ENCODE data around the gene ATP1A1. TPM values are rescaled to one million over a fixed set of nuclear protein-coding genes. Genes with fewer than 3 reads are reported as not detected.

ATP1A1 gene
- total and polyA plus RNA-seq, 2 experiments from 2014 or later, result 117 to 202 TPM

DNA sequence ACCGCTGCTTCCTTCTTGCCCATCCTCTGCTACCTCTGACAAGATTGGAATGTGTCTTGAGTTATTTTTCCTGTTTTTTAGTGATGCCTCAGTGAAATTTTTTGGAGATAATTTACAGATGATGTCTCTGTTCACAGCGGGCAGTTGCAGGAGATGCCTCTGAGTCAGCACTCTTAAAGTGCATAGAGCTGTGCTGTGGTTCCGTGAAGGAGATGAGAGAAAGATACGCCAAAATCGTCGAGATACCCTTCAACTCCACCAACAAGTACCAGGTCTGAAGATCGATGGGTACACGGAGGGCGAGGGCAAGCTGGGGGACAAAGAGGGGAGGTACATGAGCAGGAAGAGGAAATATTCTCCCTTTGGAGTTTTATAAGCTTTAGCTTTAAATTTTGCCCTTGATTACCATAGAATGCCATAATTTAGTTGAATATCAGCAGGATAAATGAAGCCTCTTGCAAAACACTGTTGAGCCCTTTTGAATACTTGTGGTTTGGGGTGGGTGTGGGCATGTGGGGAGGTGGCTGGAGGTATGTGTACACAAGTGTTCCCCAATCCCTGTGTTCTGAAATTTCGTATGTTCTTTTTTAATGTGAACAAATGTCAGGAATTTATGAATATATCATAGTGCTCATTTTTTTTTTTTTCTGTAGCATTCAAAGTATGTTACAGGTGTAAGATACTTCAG, 19.8 kb downstream of the ATP1A1 start:
- no peak for TF ChIP-seq CREB1 (CRISPR knock-in tag; IDR thresholded peaks at IDR 0.05; ENCODE audit: low read depth)
- TF ChIP-seq STAT1 (IDR thresholded peaks at IDR 0.05; ENCODE audit: unreplicated experiment), result no peak
- Mint-ChIP-seq H3K27ac (no peak overlapping the region), H3K4me1 (peaks cover 15% of the 10 kb centered on the region; the same call in 2 of the 3 replicates), H3K27me3 (ENCODE audit: insufficient read depth, low read depth, poor library complexity) (peaks cover 2% of the 10 kb centered on the region), H3K36me3 (ENCODE audit: low read depth) (peaks cover 100% of the 10 kb centered on the region), H3K4me3 (no peak overlapping the region), H3K9me3 (no peaks in the 10 kb centered on the region; the same call in 2 of the 3 replicates)
- no peak overlapping the region for H3K4me2 ChIP-seq
- no peaks in the 10 kb centered on the region for H3K27me3 ChIP-seq (ENCODE audit: insufficient read depth)
- ATAC-seq, result no peak
- no peaks in the 10 kb centered on the region for H3F3A ChIP-seq (replicated peaks; ENCODE audit: low read depth)
- peaks cover 3% of the 10 kb centered on the region; the same call in 1 of the 2 replicates for H3K79me2 ChIP-seq (replicated peaks; ENCODE audit: insufficient read depth)
- peaks cover 31% of the 10 kb centered on the region for H4K20me1 ChIP-seq (replicated peaks; ENCODE audit: insufficient read depth)
- no peak for DNase-seq (ENCODE audit: low spot score)
- H3K27ac ChIP-seq (ENCODE audit: low read depth), result no peak overlapping the region
- H3K4me3 ChIP-seq, result no peak overlapping the region
- H3K4me1 ChIP-seq (ENCODE audit: insufficient read depth), result peaks cover 7% of the 10 kb centered on the region
- H2AFZ ChIP-seq, result no peak overlapping the region
- H3K36me3 ChIP-seq (ENCODE audit: insufficient read depth), result peaks cover 92% of the 10 kb centered on the region
- no peaks in the 10 kb centered on the region for H3K9me2 ChIP-seq (ENCODE audit: insufficient read depth)

DNA sequence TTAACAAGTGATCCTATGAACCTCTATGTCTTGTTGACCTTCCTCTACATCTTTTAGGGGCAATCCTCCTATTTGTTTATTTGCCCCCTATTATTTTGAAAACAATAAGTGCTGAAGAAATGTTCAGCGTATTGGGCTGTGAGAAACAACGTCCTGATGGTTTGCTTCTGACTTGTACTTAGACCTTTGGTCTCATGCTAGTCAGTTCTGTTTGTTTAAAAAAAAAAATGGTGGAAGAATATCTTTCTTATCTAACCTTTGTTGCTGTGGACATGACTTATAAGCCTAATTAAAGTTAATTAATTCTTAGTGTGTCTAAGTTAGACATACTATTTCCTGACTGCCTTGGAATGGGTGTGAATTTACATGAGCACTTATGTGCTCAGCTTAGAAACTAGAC, 20.7 kb downstream of the ATP1A1 start:
- peaks cover 89% of the 10 kb centered on the region for H3K36me3 ChIP-seq (ENCODE audit: insufficient read depth)
- H3K4me3 ChIP-seq, result no peak overlapping the region
- DNase-seq (ENCODE audit: low spot score), result no peak
- H3K36me3 Mint-ChIP-seq (ENCODE audit: low read depth), result peaks cover 100% of the 10 kb centered on the region
- H3K9me2 ChIP-seq (ENCODE audit: insufficient read depth), result no peaks in the 10 kb centered on the region
- H3K27me3 Mint-ChIP-seq (ENCODE audit: insufficient read depth, low read depth, poor library complexity), result peaks cover 2% of the 10 kb centered on the region
- H2AFZ ChIP-seq, result no peak overlapping the region
- no peak overlapping the region for H3K4me3 Mint-ChIP-seq
- peaks cover 16% of the 10 kb centered on the region; the same call in 2 of the 3 replicates for H3K4me1 Mint-ChIP-seq
- H3K4me1 ChIP-seq (ENCODE audit: insufficient read depth), result peaks cover 7% of the 10 kb centered on the region
- no peak overlapping the region for H3K4me2 ChIP-seq
- peaks cover 27% of the 10 kb centered on the region for H4K20me1 ChIP-seq (replicated peaks; ENCODE audit: insufficient read depth)
- no peak overlapping the region for H3K27ac Mint-ChIP-seq
- no peaks in the 10 kb centered on the region; the same call in 2 of the 3 replicates for H3K9me3 Mint-ChIP-seq
- no peak for ATAC-seq
- H3F3A ChIP-seq (replicated peaks; ENCODE audit: low read depth), result no peaks in the 10 kb centered on the region
- no peaks in the 10 kb centered on the region for H3K27me3 ChIP-seq (ENCODE audit: insufficient read depth)
- TF ChIP-seq ETS1 (IDR thresholded peaks at IDR 0.05), result no peak
- TF ChIP-seq, protein P1, sequence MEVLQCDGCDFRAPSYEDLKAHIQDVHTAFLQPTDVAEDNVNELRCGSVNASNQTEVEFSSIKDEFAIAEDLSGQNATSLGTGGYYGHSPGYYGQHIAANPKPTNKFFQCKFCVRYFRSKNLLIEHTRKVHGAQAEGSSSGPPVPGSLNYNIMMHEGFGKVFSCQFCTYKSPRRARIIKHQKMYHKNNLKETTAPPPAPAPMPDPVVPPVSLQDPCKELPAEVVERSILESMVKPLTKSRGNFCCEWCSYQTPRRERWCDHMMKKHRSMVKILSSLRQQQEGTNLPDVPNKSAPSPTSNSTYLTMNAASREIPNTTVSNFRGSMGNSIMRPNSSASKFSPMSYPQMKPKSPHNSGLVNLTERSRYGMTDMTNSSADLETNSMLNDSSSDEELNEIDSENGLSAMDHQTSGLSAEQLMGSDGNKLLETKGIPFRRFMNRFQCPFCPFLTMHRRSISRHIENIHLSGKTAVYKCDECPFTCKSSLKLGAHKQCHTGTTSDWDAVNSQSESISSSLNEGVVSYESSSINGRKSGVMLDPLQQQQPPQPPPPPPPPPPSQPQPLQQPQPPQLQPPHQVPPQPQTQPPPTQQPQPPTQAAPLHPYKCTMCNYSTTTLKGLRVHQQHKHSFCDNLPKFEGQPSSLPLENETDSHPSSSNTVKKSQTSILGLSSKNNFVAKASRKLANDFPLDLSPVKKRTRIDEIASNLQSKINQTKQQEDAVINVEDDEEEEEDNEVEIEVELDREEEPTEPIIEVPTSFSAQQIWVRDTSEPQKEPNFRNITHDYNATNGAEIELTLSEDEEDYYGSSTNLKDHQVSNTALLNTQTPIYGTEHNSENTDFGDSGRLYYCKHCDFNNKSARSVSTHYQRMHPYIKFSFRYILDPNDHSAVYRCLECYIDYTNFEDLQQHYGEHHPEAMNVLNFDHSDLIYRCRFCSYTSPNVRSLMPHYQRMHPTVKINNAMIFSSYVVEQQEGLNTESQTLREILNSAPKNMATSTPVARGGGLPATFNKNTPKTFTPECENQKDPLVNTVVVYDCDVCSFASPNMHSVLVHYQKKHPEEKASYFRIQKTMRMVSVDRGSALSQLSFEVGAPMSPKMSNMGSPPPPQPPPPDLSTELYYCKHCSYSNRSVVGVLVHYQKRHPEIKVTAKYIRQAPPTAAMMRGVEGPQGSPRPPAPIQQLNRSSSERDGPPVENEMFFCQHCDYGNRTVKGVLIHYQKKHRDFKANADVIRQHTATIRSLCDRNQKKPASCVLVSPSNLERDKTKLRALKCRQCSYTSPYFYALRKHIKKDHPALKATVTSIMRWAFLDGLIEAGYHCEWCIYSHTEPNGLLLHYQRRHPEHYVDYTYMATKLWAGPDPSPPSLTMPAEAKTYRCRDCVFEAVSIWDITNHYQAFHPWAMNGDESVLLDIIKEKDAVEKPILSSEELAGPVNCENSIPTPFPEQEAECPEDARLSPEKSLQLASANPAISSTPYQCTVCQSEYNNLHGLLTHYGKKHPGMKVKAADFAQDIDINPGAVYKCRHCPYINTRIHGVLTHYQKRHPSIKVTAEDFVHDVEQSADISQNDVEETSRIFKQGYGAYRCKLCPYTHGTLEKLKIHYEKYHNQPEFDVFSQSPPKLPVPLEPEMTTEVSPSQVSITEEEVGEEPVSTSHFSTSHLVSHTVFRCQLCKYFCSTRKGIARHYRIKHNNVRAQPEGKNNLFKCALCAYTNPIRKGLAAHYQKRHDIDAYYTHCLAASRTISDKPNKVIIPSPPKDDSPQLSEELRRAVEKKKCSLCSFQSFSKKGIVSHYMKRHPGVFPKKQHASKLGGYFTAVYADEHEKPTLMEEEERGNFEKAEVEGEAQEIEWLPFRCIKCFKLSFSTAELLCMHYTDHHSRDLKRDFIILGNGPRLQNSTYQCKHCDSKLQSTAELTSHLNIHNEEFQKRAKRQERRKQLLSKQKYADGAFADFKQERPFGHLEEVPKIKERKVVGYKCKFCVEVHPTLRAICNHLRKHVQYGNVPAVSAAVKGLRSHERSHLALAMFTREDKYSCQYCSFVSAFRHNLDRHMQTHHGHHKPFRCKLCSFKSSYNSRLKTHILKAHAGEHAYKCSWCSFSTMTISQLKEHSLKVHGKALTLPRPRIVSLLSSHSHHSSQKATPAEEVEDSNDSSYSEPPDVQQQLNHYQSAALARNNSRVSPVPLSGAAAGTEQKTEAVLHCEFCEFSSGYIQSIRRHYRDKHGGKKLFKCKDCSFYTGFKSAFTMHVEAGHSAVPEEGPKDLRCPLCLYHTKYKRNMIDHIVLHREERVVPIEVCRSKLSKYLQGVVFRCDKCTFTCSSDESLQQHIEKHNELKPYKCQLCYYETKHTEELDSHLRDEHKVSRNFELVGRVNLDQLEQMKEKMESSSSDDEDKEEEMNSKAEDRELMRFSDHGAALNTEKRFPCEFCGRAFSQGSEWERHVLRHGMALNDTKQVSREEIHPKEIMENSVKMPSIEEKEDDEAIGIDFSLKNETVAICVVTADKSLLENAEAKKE (CRISPR knock-in tag; IDR thresholded peaks at IDR 0.05), result no peak
- TF ChIP-seq JUNB (IDR thresholded peaks at IDR 0.05; ENCODE audit: unreplicated experiment), result no peak
- TF ChIP-seq, protein P2, sequence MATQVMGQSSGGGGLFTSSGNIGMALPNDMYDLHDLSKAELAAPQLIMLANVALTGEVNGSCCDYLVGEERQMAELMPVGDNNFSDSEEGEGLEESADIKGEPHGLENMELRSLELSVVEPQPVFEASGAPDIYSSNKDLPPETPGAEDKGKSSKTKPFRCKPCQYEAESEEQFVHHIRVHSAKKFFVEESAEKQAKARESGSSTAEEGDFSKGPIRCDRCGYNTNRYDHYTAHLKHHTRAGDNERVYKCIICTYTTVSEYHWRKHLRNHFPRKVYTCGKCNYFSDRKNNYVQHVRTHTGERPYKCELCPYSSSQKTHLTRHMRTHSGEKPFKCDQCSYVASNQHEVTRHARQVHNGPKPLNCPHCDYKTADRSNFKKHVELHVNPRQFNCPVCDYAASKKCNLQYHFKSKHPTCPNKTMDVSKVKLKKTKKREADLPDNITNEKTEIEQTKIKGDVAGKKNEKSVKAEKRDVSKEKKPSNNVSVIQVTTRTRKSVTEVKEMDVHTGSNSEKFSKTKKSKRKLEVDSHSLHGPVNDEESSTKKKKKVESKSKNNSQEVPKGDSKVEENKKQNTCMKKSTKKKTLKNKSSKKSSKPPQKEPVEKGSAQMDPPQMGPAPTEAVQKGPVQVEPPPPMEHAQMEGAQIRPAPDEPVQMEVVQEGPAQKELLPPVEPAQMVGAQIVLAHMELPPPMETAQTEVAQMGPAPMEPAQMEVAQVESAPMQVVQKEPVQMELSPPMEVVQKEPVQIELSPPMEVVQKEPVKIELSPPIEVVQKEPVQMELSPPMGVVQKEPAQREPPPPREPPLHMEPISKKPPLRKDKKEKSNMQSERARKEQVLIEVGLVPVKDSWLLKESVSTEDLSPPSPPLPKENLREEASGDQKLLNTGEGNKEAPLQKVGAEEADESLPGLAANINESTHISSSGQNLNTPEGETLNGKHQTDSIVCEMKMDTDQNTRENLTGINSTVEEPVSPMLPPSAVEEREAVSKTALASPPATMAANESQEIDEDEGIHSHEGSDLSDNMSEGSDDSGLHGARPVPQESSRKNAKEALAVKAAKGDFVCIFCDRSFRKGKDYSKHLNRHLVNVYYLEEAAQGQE (IDR thresholded peaks at IDR 0.05; ENCODE audit: unreplicated experiment), result no peak
- no peak overlapping the region for H3K27ac ChIP-seq (ENCODE audit: low read depth)
- peaks cover 1% of the 10 kb centered on the region; the same call in 1 of the 2 replicates for H3K79me2 ChIP-seq (replicated peaks; ENCODE audit: insufficient read depth)
